Right ventricle myocardium inferior (tissue), 1 donor: ENCODE results near the gene ELK4. TPM values are rescaled to one million over a fixed set of nuclear protein-coding genes. Genes with fewer than 3 reads are reported as not detected.
A peak's percentile ranks its signal among the peaks of the same experiment; 100 is the strongest.

ENCODE experiments used
- ATAC-seq: fragments of 200-7000 bp; cut with Tn5 transposase; one replicate; pipeline ENCODE4 v1.9.1; 2020; ENCODE audit warnings: mild to moderate bottlenecking, moderate library complexity
- DNase-seq: peaks from one replicate; pipeline ENCODE4 v3.0.0; 2021; ENCODE audit errors: missing footprints
- intact Hi-C: fragments of 100-400 bp; cut with DNase I; formaldehyde crosslinking; loops from one replicate; pipeline ENCODE4 v1.11.0; 2022
- total RNA-seq: library from RNA; stranded (reverse); fragmentation: NEBNext Ultra II Directional; extraction: Animal tissue kit (Norgen Biotek cat#: 25700); gene quantifications from one replicate; pipeline ENCODE4 v1.2.1, GENCODE V29; 2021
- donor health status: DM: no; HTN: yes; CAD: no; lungs with severe emphysema.

Gene ELK4
- total RNA-seq, 1 donor from 2014 or later: 35.5 TPM

DNA sequence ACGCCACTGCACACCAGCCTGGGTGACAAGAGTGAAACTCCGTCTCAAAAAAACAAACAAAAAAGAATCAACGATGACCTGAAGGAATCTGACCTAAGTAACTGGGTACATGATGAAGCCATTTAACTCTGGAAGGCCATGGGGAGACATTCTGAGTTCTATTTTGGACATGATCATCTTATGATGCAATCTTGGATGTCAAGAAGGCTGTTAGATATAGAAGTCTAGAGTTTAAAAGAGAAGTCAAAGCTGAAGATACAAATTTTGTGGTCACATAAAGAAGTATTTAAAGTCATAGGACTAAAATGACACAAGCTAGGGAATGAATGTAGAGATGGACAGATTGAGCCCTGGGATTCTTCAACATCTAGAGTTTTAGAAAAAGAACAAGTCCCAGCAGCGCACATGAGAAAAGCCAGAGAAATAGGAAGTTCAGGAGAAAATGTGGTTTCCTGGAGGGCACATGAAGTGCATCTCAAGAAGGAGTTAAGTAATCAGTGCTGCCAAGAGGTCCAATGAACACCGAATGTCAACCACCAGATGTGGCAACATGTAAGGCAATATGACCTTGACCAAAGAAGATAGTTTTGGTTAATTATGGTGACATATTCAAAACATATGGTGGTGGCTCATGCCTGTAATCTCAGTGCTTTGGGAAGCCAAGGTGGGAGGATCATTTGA is 26.8 kb downstream of the ELK4 start:
- DNase-seq: no peak
- intact Hi-C loops: no loop called here
- ATAC-seq: no peak

- intact Hi-C loops: no loop called here
- ATAC-seq: no peak
- DNase-seq: no peak
Measured at GRCh38 chr1:205604059-205604458, 27.8 kb downstream of the ELK4 start.

GRCh38 chr1:205601205-205601604 is 30.6 kb downstream of the ELK4 start:
- ATAC-seq (no peak), DNase-seq (no peak)
- intact Hi-C loops: no loop called here

DNA sequence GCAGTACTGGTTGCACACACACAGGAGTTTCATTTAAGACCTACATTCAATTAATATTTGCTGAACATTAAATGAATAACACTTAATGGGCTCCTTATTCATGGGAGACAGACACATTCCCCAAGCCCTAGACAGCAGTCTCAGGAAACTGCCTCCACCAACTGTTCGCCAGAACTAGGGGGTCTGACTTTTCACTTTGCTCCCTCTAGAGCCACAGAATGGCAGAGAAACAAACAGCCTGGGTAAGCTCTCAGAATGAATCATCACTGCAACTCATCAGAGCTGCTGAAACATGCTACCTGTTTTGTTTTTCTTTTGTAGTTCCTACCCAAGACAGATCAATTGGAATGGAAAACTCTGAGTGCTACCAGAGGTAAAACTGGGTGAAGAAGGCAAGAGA is 31.7 kb downstream of the ELK4 start:
- DNase-seq (no peak), ATAC-seq (no peak)
- intact Hi-C loops: no loop called here

GRCh38 chr1:205599669-205600042 is 32.2 kb downstream of the ELK4 start:
- DNase-seq (no peak), ATAC-seq (no peak)
- intact Hi-C loops: no loop called here

DNA sequence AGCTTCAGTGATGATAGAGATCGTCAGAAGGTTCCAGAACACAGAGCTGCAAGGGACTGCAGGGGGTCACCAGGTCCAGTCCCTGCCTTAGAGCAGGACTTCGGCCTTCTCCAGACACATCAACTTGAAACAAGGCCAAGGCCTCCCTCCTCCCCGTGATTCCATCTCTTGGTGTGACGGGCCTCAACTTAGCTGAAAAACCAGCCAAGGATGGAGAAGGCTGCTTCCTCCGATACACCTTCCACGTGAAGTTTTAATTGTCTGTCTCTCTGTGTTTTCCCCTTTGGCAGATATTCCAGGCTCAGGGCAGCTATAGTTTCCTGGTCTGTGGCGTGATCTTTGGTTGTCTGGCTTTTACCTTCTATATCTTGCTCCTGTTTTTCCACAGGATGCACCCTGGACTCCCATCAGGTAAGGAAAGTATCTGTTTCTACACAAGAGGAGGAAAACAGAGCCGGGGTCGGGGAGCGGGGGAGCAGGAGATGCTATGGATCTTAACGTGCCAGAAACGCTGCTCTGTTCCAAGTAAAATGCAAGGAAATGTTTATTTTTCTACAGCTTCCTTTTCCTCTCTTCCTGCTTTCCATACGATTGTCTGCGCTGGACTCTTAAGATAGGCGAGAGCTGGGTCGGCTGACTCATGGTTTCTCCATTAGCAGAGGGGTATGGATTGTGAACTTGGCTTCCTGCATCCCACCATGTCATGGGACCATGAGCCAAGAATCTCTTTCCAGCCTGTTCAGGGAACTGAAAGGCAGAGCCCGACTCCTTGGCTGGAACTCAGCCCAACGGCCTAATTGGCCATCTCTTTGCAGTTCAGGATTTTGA is 32.8 kb downstream of the ELK4 start:
- ATAC-seq: peak; percentile 84
- DNase-seq: peak; percentile 80
- intact Hi-C loops: no loop called here

DNA sequence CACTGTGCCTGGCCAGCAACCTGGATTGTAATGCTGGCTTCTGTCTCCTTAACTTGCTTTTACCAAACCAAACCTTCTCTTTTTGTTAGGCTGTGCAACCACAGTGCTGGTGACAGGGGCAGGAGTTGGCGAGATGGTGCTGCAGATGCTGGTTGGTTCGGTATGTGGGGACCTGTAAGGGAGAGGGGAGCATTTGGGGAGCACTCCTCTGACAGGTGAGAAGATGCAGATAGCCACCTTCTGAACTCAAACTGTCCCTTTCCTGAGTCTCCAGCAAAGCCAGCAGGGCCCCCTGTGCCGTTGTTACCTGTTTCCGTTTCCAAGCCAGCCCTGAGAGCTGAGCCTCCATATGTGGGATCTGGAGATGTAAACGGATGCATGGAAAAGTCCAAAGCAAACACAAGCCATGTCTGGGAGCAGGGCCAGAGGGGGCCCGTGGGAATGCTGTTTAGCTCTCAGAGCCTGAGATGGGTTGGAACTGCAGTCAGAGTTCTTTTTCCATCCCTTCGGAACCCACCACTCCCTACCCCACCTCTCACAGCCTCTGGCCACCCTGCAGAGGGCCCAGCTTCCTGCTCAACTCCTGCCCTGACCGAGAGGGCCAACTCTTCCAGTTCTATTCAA is 34.0 kb downstream of the ELK4 start:
- intact Hi-C loops: no loop called here
- no peak for DNase-seq

DNA sequence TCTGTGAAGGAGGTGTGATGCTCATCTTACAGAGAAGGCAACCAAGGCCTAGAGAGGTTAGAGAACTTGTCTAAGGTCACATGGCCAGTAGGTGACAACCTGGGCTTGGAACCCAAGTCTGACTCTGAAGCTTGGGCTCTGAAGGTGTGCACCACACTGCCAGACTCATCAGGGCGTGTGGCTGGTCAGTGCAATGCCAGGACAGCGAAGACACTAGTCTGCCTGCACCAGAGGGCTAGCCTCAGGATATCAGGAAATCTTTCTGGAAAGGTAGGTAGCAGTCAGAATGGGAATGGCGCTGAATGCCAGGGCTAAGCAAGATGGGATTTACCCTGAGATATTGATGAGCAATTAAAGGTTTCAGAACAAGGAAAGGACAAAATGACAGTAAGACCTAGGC is 34.9 kb downstream of the ELK4 start:
- DNase-seq (no peak), ATAC-seq (no peak)
- intact Hi-C loops: no loop called here

More for the DNA sequence above, 34.0 kb downstream of the ELK4 start:
- peak; percentile 58 for ATAC-seq

DNA sequence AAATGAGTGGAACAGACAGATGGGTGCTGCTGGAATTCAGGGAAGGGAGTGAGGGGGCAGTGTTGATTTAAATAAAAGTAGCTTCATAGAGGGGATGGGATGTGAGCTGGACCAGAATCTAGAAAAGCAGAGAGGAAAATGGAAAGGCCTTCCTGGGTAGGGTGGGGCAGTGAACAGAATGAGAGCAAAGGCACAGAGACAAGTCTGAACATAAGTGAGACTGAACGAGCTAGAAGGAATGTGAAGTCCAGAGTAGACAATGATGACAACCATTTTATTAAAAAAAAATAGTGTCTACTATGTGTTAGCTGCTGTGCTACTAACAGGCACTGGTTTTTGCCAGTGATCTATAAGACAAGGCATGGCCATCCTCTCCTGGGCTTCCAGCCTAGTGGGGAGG is 36.0 kb downstream of the ELK4 start:
- ATAC-seq (no peak), DNase-seq (no peak)
- intact Hi-C loops: no loop called here

DNA sequence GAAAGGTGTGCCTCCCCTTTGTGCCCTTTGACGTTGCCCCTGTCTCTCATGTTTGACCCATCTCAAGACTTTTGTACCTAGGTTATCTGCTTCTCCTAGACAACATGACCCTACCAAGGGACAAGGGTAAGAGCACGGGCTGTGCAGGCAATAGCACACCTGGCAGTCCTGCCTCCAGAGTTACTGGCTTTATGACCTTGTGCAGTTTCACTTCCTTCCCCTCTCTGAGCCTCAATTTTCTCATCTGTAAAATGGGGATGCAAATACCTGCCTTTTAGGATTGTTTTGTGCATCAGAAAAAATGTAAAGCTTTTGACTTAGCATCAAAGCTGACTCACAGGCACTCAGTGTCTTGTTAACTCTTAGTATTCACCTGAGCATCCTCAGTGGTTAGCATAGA is 36.4 kb downstream of the ELK4 start:
- ATAC-seq (no peak), DNase-seq (no peak)
- intact Hi-C loops: no loop called here

DNA sequence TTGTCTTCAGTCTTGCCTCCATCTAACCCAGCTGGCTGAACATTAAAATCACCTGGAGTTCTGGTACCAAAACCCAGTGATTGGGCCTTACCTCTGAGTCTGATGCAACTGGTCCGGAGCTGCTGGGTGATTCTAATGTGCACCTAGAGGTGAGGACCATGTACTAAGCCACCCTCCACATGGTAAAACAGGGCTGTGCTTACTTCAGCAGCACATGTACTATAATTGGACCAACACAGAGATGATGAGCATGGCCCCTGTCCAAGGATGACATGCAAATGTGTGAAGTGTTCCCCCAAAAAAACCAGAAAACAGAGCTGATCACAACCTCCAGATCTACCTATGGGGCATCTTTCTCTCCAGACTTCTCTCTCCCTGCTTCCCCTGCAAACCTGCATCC is 37.0 kb downstream of the ELK4 start:
- ATAC-seq: no peak
- DNase-seq: no peak
- intact Hi-C loops: loop anchor here (5.0 kb wide), 2 partner anchors 117 to 382 kb away; no protein-coding TSS in a partner anchor

GRCh38 chr1:205593967-205594366 is 37.8 kb downstream of the ELK4 start:
- ATAC-seq (no peak), DNase-seq (no peak)
- intact Hi-C loops: loop anchor here (5.0 kb wide), 2 partner anchors 118 to 383 kb away; no protein-coding TSS in a partner anchor

DNA sequence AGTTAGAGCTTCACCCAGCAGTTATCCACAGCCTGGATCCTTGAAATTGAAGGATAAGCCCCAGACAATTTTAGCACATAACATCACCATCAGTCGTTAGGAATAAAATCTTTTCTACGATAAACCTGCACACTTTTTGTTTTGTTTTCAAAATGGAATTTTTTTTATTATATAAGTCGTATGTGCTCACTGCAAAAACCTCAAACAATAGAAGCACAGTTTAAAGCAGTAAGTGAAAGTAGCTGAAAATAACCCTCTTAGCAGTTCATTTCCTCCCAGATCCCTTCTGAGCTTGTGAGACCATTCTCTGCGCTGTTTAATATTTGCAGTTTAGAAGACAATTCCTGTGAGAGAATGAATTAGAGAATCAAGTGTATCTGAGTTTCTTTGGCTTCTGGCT is 38.3 kb downstream of the ELK4 start:
- no peak for DNase-seq
- intact Hi-C loops: loop anchor here (5.0 kb wide), 2 partner anchors 119 to 384 kb away; no protein-coding TSS in a partner anchor
- ATAC-seq: no peak

GRCh38 chr1:205592443-205593003 is 39.3 kb downstream of the ELK4 start:
- DNase-seq (no peak), ATAC-seq (no peak)
- intact Hi-C loops: loop anchor here (1.0 to 5.0 kb wide), 4 partner anchors 40 to 385 kb away; partner anchors contain the start of gene ELK4

GRCh38 chr1:205591522-205592351 is 40.1 kb downstream of the ELK4 start:
- ATAC-seq (peak; percentile 95), DNase-seq (peak; percentile 94)
- intact Hi-C loops: loop anchor here (1.0 to 5.0 kb wide), 4 partner anchors 41 to 386 kb away; partner anchors contain the start of gene ELK4

DNA sequence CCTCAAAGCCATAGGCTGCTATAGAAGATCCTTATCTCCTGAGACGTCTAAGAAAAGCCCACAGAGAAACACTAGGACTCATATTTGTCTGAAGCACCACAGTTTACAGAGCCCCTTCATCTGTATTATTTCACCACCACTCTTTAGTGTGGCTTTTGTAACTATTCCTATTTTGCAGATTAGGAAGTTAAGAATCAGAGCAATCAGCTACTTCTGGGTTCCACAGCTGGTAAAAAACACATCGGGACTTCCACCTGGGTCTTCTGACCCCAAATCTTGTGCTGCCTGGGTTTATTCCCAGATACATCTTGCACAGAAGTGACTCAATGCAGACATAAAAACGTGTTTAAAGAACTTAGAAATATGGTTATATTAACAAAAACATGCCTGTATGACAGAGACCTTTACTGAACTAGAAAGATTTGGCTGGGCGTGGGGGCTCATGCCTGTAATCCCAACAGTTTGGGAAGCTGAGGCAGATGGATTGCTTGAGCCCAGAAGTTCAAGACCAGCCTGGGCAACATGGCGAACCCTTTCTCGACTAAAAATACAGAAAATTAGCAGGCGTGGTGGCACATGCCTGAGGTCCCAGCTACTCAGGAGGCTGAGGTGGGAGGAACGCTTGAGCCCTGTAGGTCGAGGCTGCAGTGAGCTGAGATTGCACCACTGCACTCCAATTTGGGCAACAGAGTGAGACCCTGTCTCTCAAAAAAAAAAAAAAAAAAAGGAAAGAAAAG is 40.9 kb downstream of the ELK4 start:
- intact Hi-C loops: loop anchor here (5.0 kb wide), 2 partner anchors 121 to 386 kb away; no protein-coding TSS in a partner anchor
- no peak for ATAC-seq
- DNase-seq: no peak

GRCh38 chr1:205590457-205590768 is 41.4 kb downstream of the ELK4 start:
- ATAC-seq (no peak), DNase-seq (no peak)
- intact Hi-C loops: loop anchor here (5.0 kb wide), 2 partner anchors 122 to 387 kb away; no protein-coding TSS in a partner anchor
